ENCODE measurements around the gene TMEM129.

GRCh38 chr4:1746265-1746691 lies 25.2 kb upstream of the TMEM129 start:
- TF ChIP-seq CTCF (conservative IDR thresholded peaks at IDR 0.05) (peak; percentile 83), EZH2 (IDR thresholded peaks at IDR 0.05; ENCODE audit: low read depth) (no peak)

Data from PC-9 (cell line).